Activated effector memory CD4-positive, alpha-beta T cell treated with Interleukin-2 at 50 U/mL for 16 hours (primary cell): ENCODE measurements around the gene RSAD1.
"Not testable (repeated sequence)": the region's sequence is repeated elsewhere in the genome, so short reads cannot be mapped to it uniquely, and the experiment has no call there.

Experiments used
- DNase-seq: peaks from one replicate; pipeline ENCODE4 v3.0.0-alpha.2; 2020

RSAD1 gene

DNA sequence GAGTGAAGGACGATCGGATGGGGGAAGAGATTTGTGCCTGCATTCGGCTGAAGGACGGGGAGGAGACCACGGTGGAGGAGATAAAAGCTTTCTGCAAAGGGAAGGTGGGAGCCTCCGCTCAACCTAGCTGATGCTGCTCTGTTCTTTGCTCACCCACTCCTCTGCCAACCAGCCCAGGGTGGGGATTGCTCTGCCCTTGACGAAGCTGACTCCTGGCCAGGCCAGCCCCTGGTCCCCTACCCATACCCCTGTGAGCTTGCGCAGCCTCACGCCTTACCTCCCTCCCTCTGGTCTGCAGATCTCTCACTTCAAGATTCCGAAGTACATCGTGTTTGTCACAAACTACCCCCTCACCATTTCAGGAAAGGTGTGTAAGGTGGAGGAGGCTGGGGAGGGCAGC, 4.8 kb upstream of the RSAD1 start:
- DNase-seq = no peak

DNA sequence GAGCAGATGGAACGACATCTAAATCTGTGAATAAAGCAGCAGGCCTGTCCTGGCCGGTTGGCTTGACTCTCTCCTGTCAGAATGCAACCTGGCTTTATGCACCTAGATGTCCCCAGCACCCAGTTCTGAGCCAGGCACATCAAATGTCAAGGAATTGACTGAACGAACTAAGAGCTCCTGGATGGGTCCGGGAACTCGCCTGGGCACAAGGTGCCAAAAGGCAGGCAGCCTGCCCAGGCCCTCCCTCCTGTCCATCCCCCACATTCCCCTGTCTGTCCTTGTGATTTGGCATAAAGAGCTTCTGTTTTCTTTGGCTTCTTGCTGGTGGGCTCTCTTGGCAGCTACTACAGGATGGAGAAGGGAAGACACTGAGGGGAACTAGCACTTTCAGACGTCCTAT, 4.1 kb upstream of the RSAD1 start:
- DNase-seq = no peak

GRCh38 chr17:50475362-50475761, 3.3 kb upstream of the RSAD1 start:
- DNase-seq = no peak

DNA sequence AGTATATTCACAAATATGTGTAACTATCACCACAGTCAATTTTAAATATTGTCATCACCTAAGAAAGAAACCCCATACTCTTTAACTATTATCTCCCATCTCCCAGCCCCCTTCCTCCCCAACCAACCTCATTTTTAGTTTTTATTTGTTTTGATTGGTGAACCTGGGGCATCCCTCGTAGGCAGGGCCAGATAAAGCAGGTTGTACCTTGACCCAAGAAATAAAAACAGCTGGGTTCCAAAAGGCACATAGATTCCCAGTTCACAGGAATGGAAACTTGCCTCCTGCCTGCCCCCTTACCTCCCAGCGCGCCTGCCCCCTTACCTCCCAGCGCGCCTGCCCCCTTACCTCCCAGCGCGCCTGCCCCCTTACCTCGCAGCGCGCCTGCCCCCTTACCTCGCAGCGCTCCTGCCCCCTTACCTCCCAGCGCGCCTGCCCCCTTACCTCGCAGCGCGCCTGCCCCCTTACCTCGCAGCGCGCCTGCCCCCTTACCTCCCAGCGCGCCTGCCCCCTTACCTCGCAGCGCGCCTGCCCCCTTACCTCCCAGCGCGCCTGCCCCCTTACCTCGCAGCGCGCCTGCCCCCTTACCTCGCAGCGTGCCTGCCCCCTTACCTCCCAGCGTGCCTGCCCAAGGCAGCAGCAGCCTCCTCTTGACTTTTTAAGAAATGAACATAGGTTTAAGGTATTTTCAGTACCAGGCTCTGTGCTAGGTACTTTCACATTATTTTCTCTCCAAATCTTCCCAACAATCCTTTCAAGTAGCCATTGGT, 2.7 kb upstream of the RSAD1 start:
- DNase-seq = not testable (repeated sequence)

DNA sequence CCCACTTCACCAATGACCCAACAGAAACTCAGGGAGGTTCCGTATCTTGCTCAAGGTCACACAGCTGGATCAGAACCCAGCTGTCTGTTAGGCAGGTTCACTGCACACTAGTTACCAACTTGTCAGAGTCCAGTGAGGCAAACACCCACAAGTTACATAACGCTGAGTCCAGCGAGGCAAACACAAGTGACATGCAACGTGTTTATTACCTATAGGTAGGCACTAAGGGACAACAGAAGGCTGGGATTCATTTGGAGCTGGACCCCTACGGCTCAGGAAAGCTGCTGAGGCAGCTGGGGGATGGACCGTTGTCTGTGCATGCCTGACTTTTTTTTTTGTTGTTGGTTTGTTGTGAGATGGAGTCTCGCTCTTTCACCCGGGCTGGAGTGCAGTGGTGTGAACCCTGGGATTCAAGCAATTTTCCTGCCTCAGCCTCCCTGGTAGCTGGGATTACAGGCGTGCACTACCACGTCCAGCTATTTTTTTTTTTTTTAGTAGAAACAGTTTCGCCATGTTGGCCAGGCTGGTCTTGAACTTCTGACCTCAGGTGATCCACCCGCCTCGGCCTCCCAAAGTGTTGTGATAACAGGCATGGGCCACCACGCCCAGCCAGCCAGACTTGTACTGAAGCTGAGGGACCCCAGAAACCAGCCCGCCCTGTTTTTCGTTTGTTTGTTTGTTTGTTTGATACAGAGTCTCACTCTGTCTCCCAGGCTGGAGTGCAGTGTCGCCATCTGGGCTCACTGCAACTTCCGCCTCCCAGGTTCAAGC, 1.9 kb upstream of the RSAD1 start:
- DNase-seq = no peak

GRCh38 chr17:50477976-50478375, 684 bp upstream of the RSAD1 start:
- DNase-seq = no peak

- peak; percentile 51 for DNase-seq
Observed at GRCh38 chr17:50479522-50480141, 972 bp downstream of the RSAD1 start.

DNA sequence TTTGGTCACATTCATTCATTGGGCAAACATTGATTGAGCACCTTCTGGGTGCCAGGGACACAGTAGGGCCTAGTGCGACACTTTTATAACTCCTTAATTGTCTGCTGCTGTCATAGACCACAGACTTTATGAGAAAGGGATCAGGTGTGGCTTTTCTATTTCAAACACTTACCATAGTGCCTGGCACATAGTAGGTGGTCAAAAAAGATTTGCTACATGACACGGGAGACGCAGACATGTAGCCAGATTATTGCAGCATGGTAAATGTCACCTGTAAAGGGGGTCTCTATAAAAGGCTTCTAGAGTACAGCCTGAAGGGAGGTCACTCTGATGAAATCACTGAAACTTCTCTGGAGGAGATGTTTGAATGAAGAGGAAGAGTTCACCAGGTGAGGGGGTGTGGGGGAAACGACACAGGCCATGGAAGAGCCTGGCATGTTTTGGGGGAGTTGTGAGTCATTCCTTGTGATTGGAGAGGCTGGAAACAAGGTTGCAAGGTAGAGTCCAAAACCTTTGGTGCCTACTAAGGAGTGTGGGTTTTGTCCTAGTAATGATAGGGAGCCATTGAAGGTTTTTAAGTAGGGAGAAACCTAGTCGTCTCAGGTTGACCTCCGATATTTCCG, 1.6 kb downstream of the RSAD1 start:
- no peak for DNase-seq

GRCh38 chr17:50480854-50481490, 2.3 kb downstream of the RSAD1 start:
- no peak for DNase-seq

DNA sequence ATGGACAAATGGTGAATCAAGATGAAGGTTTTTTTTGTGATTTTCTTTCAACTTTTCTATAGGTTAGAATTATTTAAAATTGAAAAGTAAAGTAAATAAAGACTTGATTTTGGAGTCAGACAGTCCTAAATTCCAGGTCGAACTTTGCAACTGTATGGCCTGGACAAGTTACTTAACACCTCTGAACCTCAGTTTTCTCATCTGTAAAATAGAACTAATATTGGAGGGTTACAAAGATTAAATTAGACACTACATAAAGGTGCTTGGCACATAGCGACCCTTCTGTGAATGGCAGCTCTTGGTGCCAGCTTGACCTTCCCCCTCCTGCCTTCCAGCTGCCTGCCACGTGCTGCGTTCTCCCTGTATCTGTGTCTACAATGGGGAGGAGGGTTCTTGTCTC, 3.0 kb downstream of the RSAD1 start:
- no peak for DNase-seq

GRCh38 chr17:50482110-50482509, 3.5 kb downstream of the RSAD1 start:
- DNase-seq = no peak

DNA sequence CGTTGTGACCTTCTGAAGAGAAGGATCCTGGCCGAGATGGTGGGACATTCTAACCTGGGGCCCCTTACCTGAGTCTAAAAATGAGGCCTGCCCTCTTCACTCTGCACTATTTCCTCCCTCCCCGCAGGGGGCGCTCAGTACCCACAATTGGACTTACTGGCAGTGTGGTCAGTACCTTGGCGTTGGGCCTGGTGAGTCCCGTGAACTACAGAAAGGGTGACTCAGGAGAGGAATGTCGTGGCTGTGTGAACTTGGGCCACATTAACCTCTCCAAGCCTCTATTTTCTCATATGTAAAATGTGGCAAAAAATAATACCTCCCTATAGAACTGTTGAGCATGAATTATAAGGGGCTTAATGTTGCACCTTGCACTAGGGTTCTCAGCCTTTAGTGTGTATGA, 3.9 kb downstream of the RSAD1 start:
- DNase-seq = peak; percentile 53

GRCh38 chr17:50483266-50483665, 4.6 kb downstream of the RSAD1 start:
- no peak for DNase-seq

DNA sequence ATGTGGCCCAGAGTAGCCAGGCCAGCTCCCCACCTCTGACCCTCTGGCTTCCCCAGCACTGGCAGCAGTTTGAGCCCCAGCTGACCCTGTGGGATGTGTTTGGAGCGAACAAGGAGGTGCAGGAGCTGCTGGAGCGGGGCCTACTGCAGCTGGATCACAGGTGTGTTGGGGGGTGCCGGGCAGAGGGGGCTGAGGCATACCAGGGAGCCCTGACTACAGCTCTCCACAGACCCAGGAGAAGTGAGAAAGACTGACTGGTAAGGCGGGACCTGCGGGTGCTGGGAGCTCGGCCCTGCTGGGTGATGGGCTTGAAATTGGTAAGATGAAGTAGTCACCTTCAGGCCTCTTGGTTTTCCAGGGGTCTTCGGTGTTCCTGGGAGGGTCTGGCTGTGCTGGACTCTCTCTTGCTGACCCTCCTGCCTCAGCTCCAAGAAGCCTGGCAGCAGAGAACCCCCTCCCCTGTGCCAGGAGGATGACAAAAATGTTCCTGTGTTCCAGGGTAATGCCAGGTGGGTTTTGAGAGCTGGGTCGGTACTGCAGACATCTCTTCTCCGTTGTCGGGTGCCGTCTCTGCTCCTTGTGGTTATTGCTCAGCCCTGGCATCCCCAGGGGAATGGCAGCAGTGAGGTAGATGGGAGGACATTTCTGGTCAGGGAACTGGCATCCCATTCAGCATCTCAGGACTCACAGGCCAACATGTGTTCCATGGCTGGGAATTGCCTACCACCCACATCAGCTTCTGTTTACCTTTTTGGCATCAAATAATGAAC, 5.9 kb downstream of the RSAD1 start:
- DNase-seq = no peak

DNA sequence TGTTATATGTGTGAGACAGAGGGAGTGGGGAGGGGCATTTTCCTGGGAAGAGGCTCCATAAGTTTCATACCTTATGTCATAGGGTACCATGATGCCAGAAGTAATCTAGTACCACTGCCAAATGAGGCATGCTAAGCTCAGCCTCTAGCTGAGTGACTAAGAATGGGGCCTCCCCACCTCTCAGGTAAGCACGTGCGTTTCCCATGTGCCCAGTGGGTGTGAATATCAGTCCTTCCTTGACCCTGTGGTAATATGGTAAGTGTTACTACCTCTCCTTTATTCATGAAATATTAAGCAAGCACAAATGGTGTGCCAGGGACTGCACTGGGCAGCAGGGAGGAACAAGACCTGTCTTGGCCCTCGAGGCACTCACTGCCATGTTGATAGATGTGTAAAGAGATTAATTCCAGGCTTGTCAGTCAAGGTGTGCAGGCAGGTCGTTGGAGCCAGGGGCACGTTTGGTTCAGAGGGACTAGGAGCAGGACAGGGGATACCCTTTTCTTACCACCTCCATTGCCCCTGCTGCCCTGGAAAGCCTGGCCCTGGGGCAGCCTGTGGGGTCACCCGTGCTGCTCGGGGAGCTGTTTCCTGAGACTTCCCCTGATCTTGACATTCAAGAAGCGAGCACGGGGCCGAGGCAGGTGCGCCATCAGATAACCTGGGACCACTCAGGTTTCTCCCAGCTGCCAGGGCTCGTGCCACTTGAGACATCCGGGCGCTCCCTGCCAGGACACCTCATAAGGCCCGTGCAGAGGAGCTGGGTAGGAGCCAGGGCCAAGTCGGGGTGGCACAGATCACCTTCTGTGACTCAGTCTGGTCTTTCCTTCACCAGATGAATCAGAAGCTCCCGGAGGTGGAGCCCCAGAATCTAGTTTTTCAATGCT, 8.8 kb downstream of the RSAD1 start:
- no peak for DNase-seq

GRCh38 chr17:50488880-50489279, 10.2 kb downstream of the RSAD1 start:
- no peak for DNase-seq

GRCh38 chr17:50491505-50491904, 12.8 kb downstream of the RSAD1 start:
- DNase-seq = no peak

DNA sequence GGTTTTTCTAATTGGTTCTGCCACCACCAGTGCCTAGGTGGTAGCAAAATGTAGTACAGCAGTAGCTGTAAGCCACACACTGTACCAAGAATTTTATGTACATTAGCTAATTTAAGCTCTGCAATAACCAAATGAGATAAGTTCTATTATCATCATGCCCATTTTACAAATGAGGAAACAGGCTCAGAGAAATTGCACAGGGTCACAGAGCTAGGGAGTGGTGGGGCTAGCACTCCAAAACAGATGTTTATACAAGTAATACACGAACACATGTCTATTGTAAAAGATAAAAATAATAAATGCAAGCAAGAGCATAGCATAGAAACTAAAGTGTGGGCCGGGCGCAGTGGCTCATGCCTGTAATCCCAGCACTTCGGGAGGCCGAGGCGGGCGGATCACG, 13.6 kb downstream of the RSAD1 start:
- no peak for DNase-seq

DNA sequence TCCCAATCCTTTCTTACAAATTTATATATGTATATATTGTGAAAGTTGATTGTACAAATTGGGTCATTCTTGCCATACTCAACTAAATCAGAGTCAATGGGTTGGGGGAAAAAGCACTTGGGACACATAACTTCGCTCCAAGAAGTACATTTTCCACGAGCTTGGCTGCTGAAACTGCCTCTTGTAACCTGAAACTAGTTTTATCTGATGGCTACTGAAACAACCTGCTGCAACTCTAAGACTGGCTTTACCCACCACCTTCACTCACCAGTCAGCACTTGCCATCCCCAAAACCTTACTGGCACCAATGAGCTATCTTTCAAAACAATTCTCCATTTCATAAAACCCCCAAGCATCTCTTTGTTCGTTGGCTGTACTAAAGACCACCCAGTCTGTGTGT, 15.1 kb downstream of the RSAD1 start:
- DNase-seq = no peak

DNA sequence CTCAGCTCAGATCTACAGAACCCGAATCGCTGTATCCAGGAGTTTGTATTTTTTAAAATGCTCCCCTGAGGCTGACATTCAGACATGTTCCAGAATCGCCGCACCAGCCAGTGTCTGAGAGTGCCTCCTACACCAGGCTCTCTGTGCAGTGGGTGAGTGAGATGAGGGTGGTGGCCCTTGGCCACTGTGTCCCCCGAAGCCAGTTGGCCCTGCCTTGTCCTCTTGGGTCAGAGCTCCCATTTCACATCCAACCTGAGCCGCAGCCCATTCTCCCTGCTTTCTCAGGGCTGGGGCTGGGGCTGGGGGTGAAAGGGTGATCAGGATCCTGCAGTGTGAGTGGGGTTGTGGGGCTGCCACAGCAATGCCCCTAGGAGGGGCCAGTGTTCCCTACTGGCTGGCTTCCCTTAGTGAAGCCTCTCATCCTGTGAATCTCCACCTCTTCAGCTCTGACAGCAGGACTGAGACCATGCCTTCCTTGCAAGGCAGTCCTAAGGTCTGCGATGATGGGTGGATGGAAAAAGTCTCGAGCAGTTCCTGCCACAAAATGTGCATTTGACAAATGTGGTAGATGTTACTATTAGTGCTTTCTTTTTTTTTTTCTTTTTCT, 16.7 kb downstream of the RSAD1 start:
- DNase-seq = no peak

DNA sequence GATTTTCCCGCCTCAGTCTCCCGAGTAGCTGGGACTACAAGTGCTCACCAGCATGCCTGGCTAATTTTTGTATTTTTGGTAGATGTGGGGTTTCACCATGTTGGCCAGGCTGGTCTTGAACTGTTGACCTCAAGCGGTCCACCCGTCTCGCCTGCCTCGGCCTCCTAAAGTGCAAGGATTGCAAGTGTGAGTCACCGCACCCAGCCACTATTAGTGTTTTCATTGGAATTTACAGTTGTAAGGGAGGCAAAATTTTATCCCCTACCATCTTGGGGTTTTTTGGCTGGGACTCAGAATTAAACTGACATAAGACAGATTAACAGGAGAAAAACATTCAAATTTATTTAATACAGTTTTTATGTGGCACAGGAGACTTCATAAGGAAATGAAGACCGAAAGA, 17.3 kb downstream of the RSAD1 start:
- DNase-seq = no peak
